CD14-positive monocyte (primary cell): Measurements from ENCODE around the gene TPM1. TPM values are rescaled to one million over a fixed set of nuclear protein-coding genes. Genes with fewer than 3 reads are reported as not detected.
A peak's percentile ranks its signal among the peaks of the same experiment; 100 is the strongest.

Experiments used
- DNase-seq, 3 donors: peaks; one replicate each; pipeline ENCODE4 v3.0.0-alpha.2; 2011 to 2022
- H2AFZ ChIP-seq: 2 replicates; pipeline ENCODE4 v1.6.0; 2012; ENCODE audit warnings: mild to moderate bottlenecking, low read depth, low read length, inconsistent platforms; ENCODE audit not compliant: insufficient read depth, poor library complexity, severe bottlenecking
- H3K27ac ChIP-seq, 2 donors: 1 replicate in 1 of 2; 2 replicates in 1 of 2; pipeline ENCODE4 v1.5.1; 2012 to 2013; ENCODE audit warnings: low read length in 2 of 2, control low read depth in 1 of 2, inconsistent platforms in 1 of 2, low read depth in 1 of 2, mild to moderate bottlenecking in 1 of 2
- H3K27me3 ChIP-seq, 2 donors: one replicate each; pipeline versions ENCODE4 v1.6.0 to v1.6.1; 2011 to 2013; ENCODE audit warnings: low read length in 2 of 2; ENCODE audit not compliant: control insufficient read depth in 2 of 2, insufficient read depth in 2 of 2
- H3K36me3 ChIP-seq, 2 donors: replicated peaks in 1 of 2; 1 replicate in 1 of 2; 2 replicates in 1 of 2; pipeline versions ENCODE4 v1.5.1 to v1.6.1; 2012 to 2013; ENCODE audit warnings: low read length in 2 of 2, control low read depth in 1 of 2, inconsistent platforms in 1 of 2, mild to moderate bottlenecking in 1 of 2; ENCODE audit not compliant: insufficient read depth in 2 of 2, control insufficient read depth in 1 of 2
- H3K4me1 ChIP-seq, 2 donors: 1 replicate in 1 of 2; 2 replicates in 1 of 2; pipeline versions ENCODE4 v1.5.1 to v1.6.1; 2012 to 2013; ENCODE audit warnings: low read length in 2 of 2, control low read depth in 1 of 2, inconsistent platforms in 1 of 2, mild to moderate bottlenecking in 1 of 2, moderate library complexity in 1 of 2; ENCODE audit not compliant: insufficient read depth in 2 of 2, control insufficient read depth in 1 of 2
- H3K4me2 ChIP-seq: replicated peaks from 2 replicates; pipeline ENCODE3; 2012; ENCODE audit warnings: low read length, moderate library complexity, mild to moderate bottlenecking; ENCODE audit not compliant: poor library complexity, severe bottlenecking; ENCODE audit errors: extremely low read depth
- H3K4me3 ChIP-seq, 3 experiments: fragments of 200-600 bp in 1 of 3; sonication (generic) in 1 of 3; replicated peaks in 1 of 3; 1 replicate in 2 of 3; 2 replicates in 1 of 3; pipeline ENCODE4 v1.5.1; 2011 to 2013; ENCODE audit warnings: low read length in 3 of 3, mild to moderate bottlenecking in 3 of 3, control low read depth in 2 of 3, low read depth in 2 of 3, inconsistent platforms in 1 of 3, moderate library complexity in 1 of 3
- H3K79me2 ChIP-seq: 2 replicates; pipeline ENCODE4 v1.6.0; 2012; ENCODE audit warnings: mild to moderate bottlenecking, control low read depth, inconsistent platforms, low read length, moderate library complexity; ENCODE audit not compliant: insufficient read depth
- H3K9ac ChIP-seq: 2 replicates; pipeline ENCODE4 v1.6.0; 2017; ENCODE audit warnings: low read length, mild to moderate bottlenecking; ENCODE audit not compliant: insufficient read depth, poor library complexity, severe bottlenecking
- H3K9me3 ChIP-seq, 2 donors: replicated peaks in 1 of 2; 1 replicate in 1 of 2; 2 replicates in 1 of 2; pipeline versions ENCODE4 v1.5.1 to v1.6.1; 2012 to 2013; ENCODE audit warnings: low read length in 2 of 2, control low read depth in 1 of 2; ENCODE audit not compliant: control insufficient read depth in 1 of 2, insufficient read depth in 1 of 2
- H4K20me1 ChIP-seq: 2 replicates; pipeline ENCODE4 v1.6.0; 2012; ENCODE audit warnings: mild to moderate bottlenecking, low read length, control low read depth, moderate library complexity; ENCODE audit not compliant: insufficient read depth
- H3K27ac Mint-ChIP-seq, 7 donors: one replicate each; pipeline ENCODE4 v1.8.0; 2020; ENCODE audit warnings: mild to moderate bottlenecking in 7 of 7, mixed read lengths in 7 of 7, moderate library complexity in 6 of 7, inconsistent platforms in 2 of 7
- H3K27me3 Mint-ChIP-seq, 3 donors: one replicate each; pipeline ENCODE4 v1.8.0; 2021 to 2022; ENCODE audit warnings: low read depth in 3 of 3, mild to moderate bottlenecking in 3 of 3, mixed read lengths in 3 of 3, moderate library complexity in 3 of 3, inconsistent platforms in 1 of 3
- H3K36me3 Mint-ChIP-seq, 2 donors: one replicate each; pipeline ENCODE4 v1.8.0; 2020; ENCODE audit warnings: mixed read lengths in 2 of 2, inconsistent platforms in 1 of 2, mild to moderate bottlenecking in 1 of 2
- H3K4me1 Mint-ChIP-seq: one replicate; pipeline ENCODE4 v1.8.0; 2020; ENCODE audit warnings: mild to moderate bottlenecking, mixed read lengths
- H3K4me3 Mint-ChIP-seq, 2 donors: one replicate each; pipeline ENCODE4 v1.8.0; 2020; ENCODE audit warnings: mild to moderate bottlenecking in 2 of 2, mixed read lengths in 2 of 2, moderate library complexity in 1 of 2
- H3K9me3 Mint-ChIP-seq, 7 donors: one replicate each; pipeline ENCODE4 v1.8.0; 2020 to 2022; ENCODE audit warnings: mixed read lengths in 7 of 7, mild to moderate bottlenecking in 6 of 7, moderate library complexity in 6 of 7, inconsistent platforms in 2 of 7
- CTCF ChIP-seq: fragments of 200-600 bp; IDR thresholded peaks from one replicate; pipeline ENCODE4 v1.8.0; 2022; ENCODE audit warnings: antibody characterized with exemption, mild to moderate bottlenecking
- WGBS: methylation state at CpG from one replicate; pipeline ENCODE4 v1.1.5; 2013; ENCODE audit warnings: missing lambda C conversion rate; ENCODE audit not compliant: insufficient coverage; 5-methylcytosine and 5-hydroxymethylcytosine counted together
- intact Hi-C, 2 donors: fragments of 100-400 bp; cut with micrococcal nuclease; formaldehyde crosslinking; loops; one replicate each; pipeline versions ENCODE4 v1.15.0 to v1.15.1; 2023
- polyA plus RNA-seq, 3 donors: library from polyadenylated mRNA; depleted of rRNA in 1 of 3; unstranded in 2 of 3; stranded (reverse) in 1 of 3; fragments of 300-500 nt in 2 of 3; fragments of >200 nt in 1 of 3; fragmentation: Illumina TruSeq in 2 of 3; gene quantifications; 1 replicate in 2 of 3; 2 replicates in 1 of 3; pipeline ENCODE4 v1.2.3, GENCODE V29; 2012 to 2021

Gene TPM1
- polyA plus RNA-seq, 3 donors, result 11.7 to 15.9 (median 11.9) TPM

- Histone ChIP-seq H3K27ac (no peak overlapping the region), H3K9ac (no peak overlapping the region), H4K20me1 (no peaks in the 10 kb centered on the region), H3K27me3 (no peaks in the 10 kb centered on the region), H3K4me1 (no peaks in the 10 kb centered on the region), H3K4me3 (no peak overlapping the region), H3K79me2 (no peaks in the 10 kb centered on the region), H2AFZ (no peak overlapping the region), H3K4me2 (no peak overlapping the region), H3K9me3 (no peaks in the 10 kb centered on the region), H3K36me3 (peaks cover 43 to 53% of the 10 kb centered on the region in 2 donors)
- TF ChIP-seq CTCF, result no peak
- Mint-ChIP-seq H3K27ac (peak overlapping the region in 1 of 7 donors; percentile 2), H3K4me3 (no peak overlapping the region), H3K27me3 (peaks cover 0 to 5% (median 3%) of the 10 kb centered on the region in 3 donors), H3K9me3 (no peaks in the 10 kb centered on the region), H3K4me1 (no peaks in the 10 kb centered on the region), H3K36me3 (peaks cover 52% of the 10 kb centered on the region in 2 donors)
- intact Hi-C loops, result no loop called here
- DNase-seq, result no peak
- WGBS, result 100% methylated on average over 5 of the region's 8 CpGs
These were observed 15.2 kb downstream of the TPM1 start for GRCh38 chr15:63057468-63058345.

- no peak overlapping the region for H3K27ac Mint-ChIP-seq
These were observed 16.5 kb downstream of the TPM1 start for GRCh38 chr15:63059075-63059474.

More at GRCh38 chr15:63059075-63059474, 16.5 kb downstream of the TPM1 start:
- no peak for TF ChIP-seq CTCF
- intact Hi-C loops, result no loop called here
- no peak overlapping the region for H2AFZ ChIP-seq
- H4K20me1 ChIP-seq, result no peaks in the 10 kb centered on the region
- Mint-ChIP-seq H3K9me3 (no peaks in the 10 kb centered on the region), H3K4me3 (no peak overlapping the region), H3K36me3 (peaks cover 58 to 63% of the 10 kb centered on the region in 2 donors), H3K27me3 (peaks cover 1 to 4% (median 2%) of the 10 kb centered on the region in 3 donors), H3K4me1 (no peaks in the 10 kb centered on the region)
- no peak overlapping the region for H3K9ac ChIP-seq
- H3K9me3 ChIP-seq, result no peaks in the 10 kb centered on the region
- H3K79me2 ChIP-seq, result no peaks in the 10 kb centered on the region
- DNase-seq, result no peak
- peaks cover 50 to 66% of the 10 kb centered on the region in 2 donors for H3K36me3 ChIP-seq
- H3K4me2 ChIP-seq, result no peak overlapping the region
- no peak overlapping the region for H3K4me3 ChIP-seq
- H3K27ac ChIP-seq, result no peak overlapping the region
- H3K27me3 ChIP-seq, result no peaks in the 10 kb centered on the region
- WGBS, result no CpG with 5 or more reads among the region's 3 CpGs
- no peaks in the 10 kb centered on the region for H3K4me1 ChIP-seq
